Left lung (tissue), 10 donors: Measurements from ENCODE around the gene UFD1. TPM values are rescaled to one million over a fixed set of nuclear protein-coding genes. Genes with fewer than 3 reads are reported as not detected.

Source experiments
- ATAC-seq: fragments of 200-7000 bp; cut with Tn5 transposase; one replicate; pipeline ENCODE4 v1.9.1; 2020; ENCODE audit warnings: moderate library complexity
- DNase-seq, 4 donors: peaks; one replicate each; pipeline ENCODE4 v3.0.0-alpha.2; 2013 to 2020
- H3K27ac ChIP-seq, 2 donors: fragments of 200-600 bp; sonication (generic) in 1 of 2; one replicate each; pipeline versions ENCODE4 v1.5.0 to v1.8.0; 2020 to 2021
- H3K27me3 ChIP-seq, 2 donors: fragments of 200-600 bp; sonication (generic) in 1 of 2; one replicate each; pipeline versions ENCODE4 v1.5.0 to v1.8.0; 2020 to 2021
- H3K36me3 ChIP-seq, 2 donors: fragments of 200-600 bp; sonication (generic) in 1 of 2; one replicate each; pipeline versions ENCODE4 v1.5.0 to v1.8.0; 2020 to 2021
- H3K4me1 ChIP-seq, 2 donors: fragments of 200-600 bp; one replicate each; pipeline ENCODE4 v1.8.0; 2021
- H3K4me3 ChIP-seq, 2 donors: fragments of 200-600 bp; sonication (generic) in 1 of 2; one replicate each; pipeline versions ENCODE4 v1.5.0 to v1.8.0; 2020 to 2021; ENCODE audit warnings: mild to moderate bottlenecking in 1 of 2
- H3K9me3 ChIP-seq, 2 donors: fragments of 200-600 bp; sonication (generic) in 1 of 2; one replicate each; pipeline versions ENCODE4 v1.5.0 to v1.8.0; 2020 to 2021
- CTCF ChIP-seq, 2 donors: fragments of 200-600 bp; sonication (generic) in 1 of 2; IDR thresholded peaks; one replicate each; pipeline versions ENCODE4 v1.5.0 to v1.8.0; 2021; ENCODE audit warnings: antibody characterized with exemption in 2 of 2
- intact Hi-C, 2 donors: fragments of 100-400 bp; cut with DNase I; formaldehyde crosslinking; loops; one replicate each; pipeline versions ENCODE4 v1.11.2 to v1.14.2; 2022
- polyA plus RNA-seq, 6 donors: library from polyadenylated mRNA; unstranded; fragments of 120-200 nt; gene quantifications; one replicate each; pipeline ENCODE4 v1.2.1, GENCODE V29; 2013; ENCODE audit not compliant: insufficient read length in 6 of 6
- total RNA-seq, 2 donors: library from RNA; stranded (reverse); fragmentation: NEBNext Ultra II Directional; extraction: Animal tissue kit (Norgen Biotek cat#: 25700); gene quantifications; one replicate each; pipeline ENCODE4 v1.2.1, GENCODE V29; 2021
- donor health status: DM: no; HTN: yes; CAD: no.
- donor health status: DM: no; HTN: no; CAD: no.

UFD1 gene
- total and polyA plus RNA-seq, 8 donors: 41.7 to 72.9 (median 62.6) TPM

GRCh38 chr22:19497245-19497644 lies 18.3 kb upstream of the UFD1 start:
- Histone ChIP-seq H3K27ac (no peak overlapping the region), H3K9me3 (no peaks in the 10 kb centered on the region), H3K27me3 (no peaks in the 10 kb centered on the region), H3K4me1 (no peaks in the 10 kb centered on the region), H3K36me3 (peaks cover 0 to 12% of the 10 kb centered on the region in 2 donors), H3K4me3 (no peak overlapping the region)
- ATAC-seq (no peak), DNase-seq (no peak)
- intact Hi-C loops: loop anchor here (10.0 kb wide), 2 partner anchors 128 to 138 kb away; no protein-coding TSS in a partner anchor
- no peak for TF ChIP-seq CTCF (IDR thresholded peaks at IDR 0.05)

GRCh38 chr22:19496324-19496630 lies 17.3 kb upstream of the UFD1 start:
- TF ChIP-seq CTCF (IDR thresholded peaks at IDR 0.05): no peak
- no peaks in the 10 kb centered on the region for H3K4me1 ChIP-seq
- no peak for ATAC-seq
- intact Hi-C loops: loop anchor here (10.0 kb wide), 2 partner anchors 129 to 139 kb away; no protein-coding TSS in a partner anchor
- H3K9me3 ChIP-seq: no peaks in the 10 kb centered on the region
- DNase-seq: no peak
- H3K36me3 ChIP-seq: peaks cover 0 to 12% of the 10 kb centered on the region in 2 donors
- no peak overlapping the region for H3K27ac ChIP-seq
- H3K27me3 ChIP-seq: no peaks in the 10 kb centered on the region
- H3K4me3 ChIP-seq: no peak overlapping the region

DNA sequence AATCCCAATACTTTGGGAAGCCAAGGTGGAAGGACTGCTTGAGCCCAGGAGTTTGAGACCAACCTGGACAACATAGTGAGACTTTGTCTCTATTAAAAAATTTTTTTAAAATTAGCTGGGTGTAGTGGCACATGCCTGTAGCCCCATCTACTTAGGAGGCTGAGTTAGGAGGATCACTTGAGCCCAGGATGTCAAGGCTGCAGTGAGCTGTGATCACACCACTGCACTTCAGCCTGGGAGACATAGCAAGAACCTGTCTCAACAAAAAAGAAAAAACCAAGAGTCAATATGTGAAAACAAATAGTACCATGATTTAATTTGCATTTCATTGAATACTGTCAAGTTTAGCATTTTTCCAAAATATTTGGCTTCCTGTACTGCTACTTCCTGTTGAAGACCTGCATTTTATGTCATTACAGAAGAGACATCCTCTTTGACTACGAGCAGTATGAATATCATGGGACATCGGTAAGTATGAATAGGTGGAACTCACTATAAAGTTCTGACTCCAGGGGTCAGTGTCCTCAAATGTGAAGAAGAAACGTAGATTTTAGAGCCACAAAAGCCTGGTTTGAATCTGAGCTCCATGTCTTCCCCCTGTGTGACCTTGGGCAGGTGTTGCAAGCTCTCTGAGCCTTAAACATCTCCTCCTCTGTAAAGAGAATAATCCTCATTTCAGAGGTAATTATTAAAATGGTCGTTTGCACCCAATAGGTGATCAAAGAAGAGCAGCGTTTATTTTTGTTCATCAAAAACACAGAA lies 16.8 kb upstream of the UFD1 start:
- intact Hi-C loops: loop anchor here (10.0 kb wide), 2 partner anchors 129 to 139 kb away; no protein-coding TSS in a partner anchor
- DNase-seq (peak in 1 of 4 donors; percentile 21), ATAC-seq (no peak)

GRCh38 chr22:19494676-19495173 lies 15.7 kb upstream of the UFD1 start:
- intact Hi-C loops: loop anchor here (10.0 kb wide), 2 partner anchors 130 to 140 kb away; no protein-coding TSS in a partner anchor
- Histone ChIP-seq H3K4me1 (no peaks in the 10 kb centered on the region), H3K36me3 (peaks cover 0 to 12% of the 10 kb centered on the region in 2 donors), H3K9me3 (no peaks in the 10 kb centered on the region), H3K27me3 (no peaks in the 10 kb centered on the region), H3K4me3 (no peak overlapping the region), H3K27ac (no peak overlapping the region)
- no peak for DNase-seq
- no peak for ATAC-seq
- no peak for TF ChIP-seq CTCF (IDR thresholded peaks at IDR 0.05)

More for the DNA sequence above, 16.8 kb upstream of the UFD1 start:
- no peaks in the 10 kb centered on the region for H3K9me3 ChIP-seq
- no peak for TF ChIP-seq CTCF (IDR thresholded peaks at IDR 0.05)
- no peak overlapping the region for H3K4me3 ChIP-seq
- H3K4me1 ChIP-seq: no peaks in the 10 kb centered on the region
- H3K27me3 ChIP-seq: no peaks in the 10 kb centered on the region
- no peak overlapping the region for H3K27ac ChIP-seq
- peaks cover 0 to 12% of the 10 kb centered on the region in 2 donors for H3K36me3 ChIP-seq

DNA sequence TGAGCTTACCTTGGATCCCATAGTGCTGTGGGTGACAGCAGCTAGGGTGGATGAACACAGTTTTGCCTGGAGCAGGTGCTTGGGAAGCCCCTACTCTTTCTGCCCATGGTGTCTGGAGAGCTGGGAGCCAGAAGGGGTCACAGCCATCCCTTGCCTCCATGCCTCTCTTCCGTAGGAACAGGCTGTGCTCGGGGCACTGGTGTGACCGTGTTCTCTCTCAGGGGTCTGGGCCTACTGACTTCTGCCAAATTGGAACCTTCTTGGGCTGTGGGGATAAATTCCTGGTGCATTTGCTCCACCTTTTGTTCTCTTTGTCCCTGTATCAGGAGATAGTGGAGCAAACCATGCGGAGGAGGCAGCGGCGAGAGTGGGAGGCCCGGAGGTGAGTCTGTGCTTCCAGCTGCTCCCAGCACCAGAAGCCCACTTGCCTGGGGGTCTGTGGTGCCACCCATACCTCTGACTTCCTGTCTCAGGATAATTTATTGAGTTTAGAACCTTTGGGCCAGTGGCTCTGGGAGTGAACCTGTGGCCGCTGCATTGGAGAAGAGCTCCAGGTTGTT lies 15.1 kb upstream of the UFD1 start:
- Histone ChIP-seq H3K4me1 (no peaks in the 10 kb centered on the region), H3K36me3 (peaks cover 0 to 12% of the 10 kb centered on the region in 2 donors), H3K4me3 (no peak overlapping the region), H3K27ac (no peak overlapping the region), H3K9me3 (no peaks in the 10 kb centered on the region), H3K27me3 (no peaks in the 10 kb centered on the region)
- no peak for TF ChIP-seq CTCF (IDR thresholded peaks at IDR 0.05)
- DNase-seq (no peak), ATAC-seq (no peak)
- intact Hi-C loops: loop anchor here (10.0 kb wide), 2 partner anchors 131 to 141 kb away; no protein-coding TSS in a partner anchor
